Ammon's horn (tissue), 1 donor: ENCODE results near the gene OR52I1.

ENCODE experiments used
- DNase-seq: peaks from one replicate; pipeline ENCODE4 v3.0.0-alpha.2; 2016; ENCODE audit warnings: low spot score

The OR52I1 gene

DNA sequence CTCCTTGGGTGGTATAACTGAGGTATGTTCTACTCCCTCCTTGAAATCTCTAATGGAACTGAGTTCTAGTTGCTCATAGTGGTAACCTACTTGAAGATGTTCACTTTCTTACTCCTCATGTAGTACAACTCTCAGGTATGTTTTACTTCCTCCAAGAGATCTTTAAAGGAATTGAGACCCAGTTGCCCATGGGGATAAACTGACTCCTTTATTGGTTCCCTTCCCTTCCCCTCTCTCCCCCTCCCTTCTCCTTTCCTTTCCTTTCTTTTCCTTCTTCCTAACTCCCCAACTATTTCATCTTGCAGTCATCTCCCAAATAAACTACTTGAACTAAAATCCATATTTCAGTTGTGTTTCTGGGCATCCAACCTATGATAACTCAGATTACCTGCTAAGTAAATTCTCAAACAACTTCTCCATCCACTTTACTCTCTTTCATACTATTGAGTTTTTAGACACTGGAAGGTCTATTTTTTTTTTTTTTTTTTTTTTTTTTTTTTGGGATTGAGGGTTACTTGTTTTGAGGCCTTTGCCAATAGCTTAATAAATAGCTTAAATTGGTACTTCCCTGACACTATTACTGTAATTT is 22.1 kb downstream of the OR52I1 start:
- DNase-seq, result no peak

DNA sequence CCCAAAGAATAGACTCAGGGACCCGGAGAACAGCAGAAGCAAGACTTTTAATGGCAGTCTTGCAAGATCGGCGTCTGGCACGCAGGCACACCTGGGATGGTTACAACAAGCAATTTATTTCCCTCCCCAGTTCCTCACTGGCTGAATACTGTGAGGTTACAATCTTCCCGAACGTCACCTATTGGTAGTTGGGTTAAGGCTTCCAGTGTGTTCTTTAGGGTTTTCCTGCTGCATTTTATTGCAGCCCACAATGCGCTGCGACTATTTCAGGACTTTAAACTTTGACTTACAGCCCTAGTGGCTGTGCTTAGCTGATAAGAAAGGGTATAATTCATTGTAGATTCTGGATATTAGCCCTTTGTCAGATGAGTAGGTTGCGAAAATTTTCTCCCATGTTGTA is 25.7 kb downstream of the OR52I1 start:
- DNase-seq, result no peak

GRCh38 chr11:4626207-4627099 is 32.6 kb downstream of the OR52I1 start:
- DNase-seq, result peak; percentile 36

- DNase-seq, result no peak
These were observed 42.3 kb downstream of the OR52I1 start for GRCh38 chr11:4636136-4636535.

DNA sequence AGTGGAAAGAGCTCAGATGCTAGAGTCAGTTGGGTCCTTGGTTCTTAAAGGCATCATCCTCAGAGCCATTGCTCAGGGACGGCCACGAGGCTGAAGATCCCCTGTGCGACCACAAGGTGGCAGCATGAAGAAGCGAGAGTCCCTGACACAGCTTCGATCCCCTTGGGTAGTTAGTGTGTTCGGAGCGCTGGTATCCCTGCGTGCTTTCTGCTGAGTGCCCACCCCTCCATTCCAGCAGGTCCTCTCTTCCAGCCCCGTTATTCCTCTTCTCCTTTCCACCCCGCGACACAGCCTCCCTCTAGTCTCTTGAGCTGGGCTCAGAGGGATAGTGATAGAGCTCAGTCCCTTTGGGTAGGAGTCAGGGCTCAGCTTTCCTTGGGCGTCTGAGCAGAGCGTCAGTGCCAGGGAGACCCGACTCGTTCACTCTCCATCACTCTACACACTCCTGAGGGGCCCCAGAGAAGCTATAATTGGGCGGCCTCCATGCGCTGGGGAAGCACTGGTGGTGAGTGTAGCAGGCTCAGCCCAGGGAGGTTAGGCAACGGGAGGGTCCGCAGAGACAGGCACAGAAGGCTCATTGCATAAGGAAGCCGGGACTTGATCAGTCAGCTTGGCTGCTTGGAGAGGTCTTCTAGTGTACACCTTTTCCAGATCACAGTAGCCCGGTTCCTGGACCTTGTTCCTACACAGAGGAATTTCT is 43.3 kb downstream of the OR52I1 start, which contains the start of gene OR51D1:
Gene OR51D1, plus strand, starts transcription at position 516 of the 700 bp plus-strand sequence. CDS start 2,314 bp downstream, outside the sequence.
- peak; percentile 87 for DNase-seq

- DNase-seq, result no peak
These were observed 43.8 kb downstream of the OR52I1 start for GRCh38 chr11:4637662-4638047.

DNA sequence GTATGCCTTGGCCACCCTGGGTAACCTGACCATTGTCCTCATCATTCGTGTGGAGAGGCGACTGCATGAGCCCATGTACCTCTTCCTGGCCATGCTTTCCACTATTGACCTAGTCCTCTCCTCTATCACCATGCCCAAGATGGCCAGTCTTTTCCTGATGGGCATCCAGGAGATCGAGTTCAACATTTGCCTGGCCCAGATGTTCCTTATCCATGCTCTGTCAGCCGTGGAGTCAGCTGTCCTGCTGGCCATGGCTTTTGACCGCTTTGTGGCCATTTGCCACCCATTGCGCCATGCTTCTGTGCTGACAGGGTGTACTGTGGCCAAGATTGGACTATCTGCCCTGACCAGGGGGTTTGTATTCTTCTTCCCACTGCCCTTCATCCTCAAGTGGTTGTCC is 46.1 kb downstream of the OR52I1 start:
- no peak for DNase-seq

GRCh38 chr11:4641501-4641900 is 47.7 kb downstream of the OR52I1 start:
- DNase-seq, result no peak

- no peak for DNase-seq
These were observed 48.2 kb downstream of the OR52I1 start for GRCh38 chr11:4642043-4642442.

DNA sequence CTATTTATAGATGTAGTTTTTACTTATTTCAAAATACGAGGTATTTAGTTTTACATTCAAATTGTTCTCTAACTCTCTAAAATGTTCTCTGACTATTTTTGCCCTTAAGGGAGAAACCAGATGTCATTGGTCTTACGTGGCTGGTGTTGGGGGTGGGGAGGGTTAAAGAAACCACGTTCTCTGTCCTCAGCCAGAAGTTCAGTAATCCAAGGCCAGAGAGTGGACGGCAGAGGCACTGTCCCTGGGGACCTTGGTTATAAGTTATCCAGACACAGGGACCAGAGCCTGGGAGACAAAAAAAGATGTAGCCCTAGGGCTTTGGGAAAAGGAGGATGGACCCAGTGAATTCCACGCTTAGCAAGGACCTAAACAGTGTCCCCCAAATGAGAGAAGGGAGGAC is 49.2 kb downstream of the OR52I1 start:
- DNase-seq, result no peak

- no peak for DNase-seq
These were observed 49.8 kb downstream of the OR52I1 start, which contains the start of gene OR51E1 for GRCh38 chr11:4643682-4644081. Gene OR51E1, plus strand, starts transcription at chr11:4643982. Its CDS starts 8,545 bp downstream, at chr11:4652527.

GRCh38 chr11:4644233-4644632 is 50.4 kb downstream of the OR52I1 start:
- no peak for DNase-seq
